K562 (cell line): ENCODE measurements around the gene MYO9A.

Source experiments
- HNRNPL ChIP-seq: fragments of 200-400 bp; formaldehyde crosslinking; IDR thresholded peaks from 2 replicates; pipeline ENCODE4 v1.6.1; 2017; ENCODE audit warnings: low read depth, mild to moderate bottlenecking, low read length
- TF ChIP-seq, protein P1 (sequence below): fragments of 250-450 bp; sonication (Bioruptor Pico); IDR thresholded peaks from 2 replicates; pipeline ENCODE4 v1.5.0; 2021; ENCODE audit warnings: mild to moderate bottlenecking, moderate library complexity
- TF ChIP-seq, protein P2 (sequence below): sonication (generic); formaldehyde crosslinking; IDR thresholded peaks from 2 replicates; pipeline ENCODE4 v1.8.1; 2023; ENCODE audit warnings: mild to moderate bottlenecking, missing genetic modification reagents

DNA sequence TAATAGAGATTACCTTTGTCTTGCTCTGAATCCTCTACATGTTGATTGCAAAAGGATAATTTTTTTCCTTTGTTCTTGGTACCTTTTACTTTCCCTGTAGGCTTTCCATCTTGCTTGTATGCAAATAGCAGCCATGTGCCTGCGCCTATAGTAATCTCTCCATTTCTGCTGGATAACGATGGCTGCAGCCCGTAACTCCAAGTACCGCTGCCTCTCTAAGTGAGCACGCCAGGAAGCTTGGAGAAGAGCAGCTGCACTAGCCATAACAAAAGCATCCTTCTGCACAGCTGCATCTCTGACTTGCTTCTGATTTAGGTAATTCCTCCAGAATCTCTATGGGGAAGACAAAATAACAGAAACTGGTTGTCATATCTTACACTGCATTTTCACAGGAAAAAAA, 218.3 kb downstream of the MYO9A start:
- TF ChIP-seq HNRNPL, result no peak
- TF ChIP-seq, protein P1, sequence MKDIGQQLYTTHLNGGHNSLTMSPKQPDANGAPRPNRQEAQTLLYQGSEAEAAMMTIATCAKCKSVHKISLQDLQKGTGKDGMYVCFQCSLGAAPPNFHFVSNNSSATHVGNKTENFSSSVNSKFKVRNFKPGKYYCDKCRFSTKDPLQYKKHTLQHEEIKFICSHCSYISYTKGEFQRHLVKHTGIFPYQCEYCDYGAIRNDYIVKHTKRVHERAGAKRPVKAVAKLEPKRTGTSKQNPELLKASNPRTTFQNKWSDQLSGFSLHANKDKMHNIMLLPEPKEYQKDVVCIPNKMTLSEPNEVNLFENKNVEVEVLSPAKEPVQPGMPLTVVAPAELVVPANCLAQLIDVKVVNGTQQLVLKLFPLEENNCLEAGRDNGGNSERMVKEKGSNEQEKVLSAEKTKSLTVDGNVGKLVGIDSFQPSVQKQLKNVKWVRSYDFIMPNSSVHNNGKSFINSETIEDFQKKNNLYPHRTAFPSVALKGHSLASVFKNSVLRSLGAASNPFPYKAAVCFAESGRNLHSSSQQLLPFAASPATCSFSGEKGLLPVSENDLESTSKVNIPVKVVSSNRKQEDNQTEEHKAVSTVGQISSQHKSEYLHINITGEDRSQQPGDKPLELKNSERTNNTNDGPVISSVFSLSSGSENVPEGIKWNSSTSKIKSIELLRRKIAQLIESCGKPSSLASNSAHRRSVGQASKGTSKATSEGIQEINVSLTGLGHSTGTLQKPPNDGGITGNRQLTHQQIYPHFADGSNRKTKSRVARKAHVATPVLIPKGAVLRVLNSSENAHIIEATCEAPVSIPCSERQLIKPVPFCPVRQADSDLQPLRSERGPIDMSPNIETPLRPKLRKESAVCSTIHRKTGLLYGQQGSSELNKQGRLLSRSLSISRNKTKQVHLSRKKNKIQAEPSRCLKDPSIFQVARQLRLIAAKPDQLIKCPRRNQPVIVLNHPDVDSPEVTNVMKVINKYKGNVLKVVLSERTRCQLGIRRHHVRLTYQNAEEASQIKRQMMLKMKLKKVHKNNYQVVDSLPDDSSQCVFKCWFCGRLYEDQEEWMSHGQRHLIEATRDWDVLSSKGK (CRISPR knock-in tag), result no peak
- TF ChIP-seq, protein P2, sequence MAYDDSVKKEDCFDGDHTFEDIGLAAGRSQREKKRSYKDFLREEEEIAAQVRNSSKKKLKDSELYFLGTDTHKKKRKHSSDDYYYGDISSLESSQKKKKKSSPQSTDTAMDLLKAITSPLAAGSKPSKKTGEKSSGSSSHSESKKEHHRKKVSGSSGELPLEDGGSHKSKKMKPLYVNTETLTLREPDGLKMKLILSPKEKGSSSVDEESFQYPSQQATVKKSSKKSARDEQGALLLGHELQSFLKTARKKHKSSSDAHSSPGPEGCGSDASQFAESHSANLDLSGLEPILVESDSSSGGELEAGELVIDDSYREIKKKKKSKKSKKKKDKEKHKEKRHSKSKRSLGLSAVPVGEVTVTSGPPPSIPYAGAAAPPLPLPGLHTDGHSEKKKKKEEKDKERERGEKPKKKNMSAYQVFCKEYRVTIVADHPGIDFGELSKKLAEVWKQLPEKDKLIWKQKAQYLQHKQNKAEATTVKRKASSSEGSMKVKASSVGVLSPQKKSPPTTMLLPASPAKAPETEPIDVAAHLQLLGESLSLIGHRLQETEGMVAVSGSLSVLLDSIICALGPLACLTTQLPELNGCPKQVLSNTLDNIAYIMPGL, result no peak
